ENCODE results near the gene C3orf52.
A peak's percentile ranks its signal among the peaks of the same experiment; 100 is the strongest.

The C3orf52 gene

GRCh38 chr3:112115161-112115739 is 29.1 kb downstream of the C3orf52 start:
- Histone ChIP-seq H3K36me3 (ENCODE audit: insufficient read depth, low read length) (peaks cover 7% of the 10 kb centered on the region; the same call in 1 of the 2 replicates), H3K27me3 (ENCODE audit: insufficient read depth, low read length) (no peaks in the 10 kb centered on the region), H2AFZ (ENCODE audit: low read length) (no peak overlapping the region), H4K20me1 (ENCODE audit: insufficient read depth, low read length) (no peaks in the 10 kb centered on the region), H3K79me2 (ENCODE audit: insufficient read depth, low read length) (no peaks in the 10 kb centered on the region), H3K9me2 (ENCODE audit: low read depth, low read length) (no peaks in the 10 kb centered on the region), H3K4me2 (ENCODE audit: low read length) (peak overlapping the region; percentile 50), H3K4me3 (ENCODE audit: low read depth, low read length, poor library complexity, severe bottlenecking) (peak overlapping the region; percentile 20), H3K4me1 (ENCODE audit: insufficient read depth, low read length, severe bottlenecking) (peaks cover 90% of the 10 kb centered on the region), H3K27ac (ENCODE audit: low read depth, low read length, poor library complexity, severe bottlenecking) (peak overlapping the region; percentile 99), H3K9me3 (ENCODE audit: low read length) (no peaks in the 10 kb centered on the region), H3K9ac (ENCODE audit: low read length) (peak overlapping the region; percentile 73), H3F3A (ENCODE audit: insufficient read depth, low read length) (peaks cover 10% of the 10 kb centered on the region; the same call in 1 of the 2 replicates)
- TF ChIP-seq CTCF (IDR thresholded peaks at IDR 0.05; ENCODE audit: low read length) = no peak
- no peak for TF ChIP-seq EZH2 (IDR thresholded peaks at IDR 0.05; ENCODE audit: borderline replicate concordance, low read length)

- Histone ChIP-seq H4K20me1 (ENCODE audit: insufficient read depth, low read length) (no peaks in the 10 kb centered on the region), H3K9me3 (ENCODE audit: low read length) (no peaks in the 10 kb centered on the region), H3K27me3 (ENCODE audit: insufficient read depth, low read length) (no peaks in the 10 kb centered on the region), H3K36me3 (ENCODE audit: insufficient read depth, low read length) (peaks cover 7% of the 10 kb centered on the region; the same call in 1 of the 2 replicates), H3K4me2 (ENCODE audit: low read length) (peak overlapping the region; percentile 50), H3K27ac (ENCODE audit: low read depth, low read length, poor library complexity, severe bottlenecking) (peak overlapping the region; percentile 99), H3K4me1 (ENCODE audit: insufficient read depth, low read length, severe bottlenecking) (peaks cover 97% of the 10 kb centered on the region), H3K79me2 (ENCODE audit: insufficient read depth, low read length) (no peaks in the 10 kb centered on the region), H3K9ac (ENCODE audit: low read length) (peak overlapping the region; percentile 73), H3K9me2 (ENCODE audit: low read depth, low read length) (no peaks in the 10 kb centered on the region), H3K4me3 (ENCODE audit: low read depth, low read length, poor library complexity, severe bottlenecking) (peak overlapping the region; percentile 25), H3F3A (ENCODE audit: insufficient read depth, low read length) (peaks cover 10% of the 10 kb centered on the region; the same call in 1 of the 2 replicates), H2AFZ (ENCODE audit: low read length) (no peak overlapping the region)
- TF ChIP-seq CTCF (IDR thresholded peaks at IDR 0.05; ENCODE audit: low read length) (no peak), EZH2 (IDR thresholded peaks at IDR 0.05; ENCODE audit: borderline replicate concordance, low read length) (no peak)
Measured at GRCh38 chr3:112115806-112116383, 29.7 kb downstream of the C3orf52 start.

GRCh38 chr3:112116748-112117186 is 30.6 kb downstream of the C3orf52 start:
- no peak for TF ChIP-seq CTCF (IDR thresholded peaks at IDR 0.05; ENCODE audit: low read length)
- no peak for TF ChIP-seq EZH2 (IDR thresholded peaks at IDR 0.05; ENCODE audit: borderline replicate concordance, low read length)
- Histone ChIP-seq H3K4me3 (ENCODE audit: low read depth, low read length, poor library complexity, severe bottlenecking) (peak overlapping the region; percentile 25), H3K4me2 (ENCODE audit: low read length) (peak overlapping the region; percentile 50), H3K9ac (ENCODE audit: low read length) (peak overlapping the region; percentile 73), H3F3A (ENCODE audit: insufficient read depth, low read length) (peaks cover 10% of the 10 kb centered on the region; the same call in 1 of the 2 replicates), H3K4me1 (ENCODE audit: insufficient read depth, low read length, severe bottlenecking) (peaks cover 100% of the 10 kb centered on the region), H3K79me2 (ENCODE audit: insufficient read depth, low read length) (no peaks in the 10 kb centered on the region), H3K27ac (ENCODE audit: low read depth, low read length, poor library complexity, severe bottlenecking) (peak overlapping the region; percentile 99), H3K27me3 (ENCODE audit: insufficient read depth, low read length) (no peaks in the 10 kb centered on the region), H2AFZ (ENCODE audit: low read length) (no peak overlapping the region), H3K9me2 (ENCODE audit: low read depth, low read length) (no peaks in the 10 kb centered on the region), H4K20me1 (ENCODE audit: insufficient read depth, low read length) (no peaks in the 10 kb centered on the region), H3K9me3 (ENCODE audit: low read length) (no peaks in the 10 kb centered on the region), H3K36me3 (ENCODE audit: insufficient read depth, low read length) (peaks cover 11% of the 10 kb centered on the region; the same call in 1 of the 2 replicates)

Measured in OCI-LY1 (cell line).